Kidney (tissue), 14 donors: ENCODE results near the gene CUX1. TPM values are rescaled to one million over a fixed set of nuclear protein-coding genes. Genes with fewer than 3 reads are reported as not detected.

Source experiments
- DNase-seq, 5 donors: peaks; one replicate each; pipeline ENCODE4 v3.0.0-alpha.2; 2013 to 2020
- FAIRE-seq: peaks from 2 replicates; lab custom pipeline; 2012; peaks lifted over from hg19 to GRCh38; lab: Jason Lieb, UNC
- H3K27ac ChIP-seq, 2 donors: one replicate each; pipeline ENCODE4 v1.7.0; 2013; ENCODE audit warnings: low read depth in 2 of 2, low read length in 2 of 2, inconsistent platforms in 1 of 2
- H3K27me3 ChIP-seq: one replicate; pipeline ENCODE4 v1.7.1; 2013; ENCODE audit warnings: low read length, inconsistent platforms; ENCODE audit not compliant: control insufficient read depth, insufficient read depth
- H3K36me3 ChIP-seq, 3 donors: one replicate each; pipeline versions ENCODE4 v1.7.0 to v1.7.1; 2013; ENCODE audit warnings: low read length in 3 of 3, control low read depth in 1 of 3, inconsistent platforms in 1 of 3; ENCODE audit not compliant: insufficient read depth in 3 of 3, control insufficient read depth in 2 of 3
- H3K4me1 ChIP-seq, 3 donors: one replicate each; pipeline versions ENCODE4 v1.7.0 to v1.7.1; 2013; ENCODE audit warnings: low read length in 3 of 3, inconsistent platforms in 1 of 3, low read depth in 1 of 3; ENCODE audit not compliant: control insufficient read depth in 2 of 3, insufficient read depth in 2 of 3
- H3K4me3 ChIP-seq, 3 donors: one replicate each; pipeline versions ENCODE4 v1.7.0 to v1.8.1; 2013; ENCODE audit warnings: low read length in 3 of 3, control low read depth in 1 of 3, inconsistent platforms in 1 of 3
- H3K9ac ChIP-seq, 3 donors: one replicate each; pipeline versions ENCODE4 v1.7.0 to v1.7.1; 2013; ENCODE audit warnings: low read length in 3 of 3, control low read depth in 1 of 3, inconsistent platforms in 1 of 3
- H3K9me3 ChIP-seq, 3 donors: one replicate each; pipeline versions ENCODE4 v1.7.0 to v1.7.1; 2013; ENCODE audit warnings: low read length in 3 of 3, control low read depth in 1 of 3, inconsistent platforms in 1 of 3; ENCODE audit not compliant: control insufficient read depth in 2 of 3, insufficient read depth in 1 of 3
- intact Hi-C: fragments of 100-400 bp; cut with DNase I; formaldehyde crosslinking; loops from one replicate; pipeline ENCODE4 v1.11.1; 2022
- polyA plus RNA-seq: library from polyadenylated mRNA; stranded (reverse); fragments of 350-450 nt; fragmentation: Illumina TruSeq; extraction: RNeasy Lipid Tissue Mini Kit (QIAGEN cat#74804); gene quantifications from one replicate; pipeline ENCODE4 v1.2.3, GENCODE V29; 2014; ENCODE audit warnings: low read depth, low replicate concordance; ENCODE audit not compliant: insufficient read depth
- total RNA-seq: library from RNA; stranded (reverse); fragmentation: NEBNext Ultra II Directional; extraction: Animal tissue kit (Norgen Biotek cat#: 25700); gene quantifications from one replicate; pipeline ENCODE4 v1.2.1, GENCODE V29; 2021
- TF ChIP-seq, protein P1 (sequence below): IDR thresholded peaks from 3 replicates; pipeline ENCODE4 v1.5.1; 2012; ENCODE audit warnings: mild to moderate bottlenecking, moderate library complexity, borderline replicate concordance; ENCODE audit not compliant: insufficient read depth; ENCODE audit errors: extremely low read depth
- donor health status: control.
- donor health status: control.
- donor health status: control.
- donor health status: control.
- donor health status: control.
- donor health status: DM: yes; HTN: yes; CAD: no.
- donor health status: Normal renal cell carcinoma (clear cell type).

CUX1 gene
- total and polyA plus RNA-seq, 2 donors from 2014 or later, result 71.4 to 126 TPM

- H3K9ac ChIP-seq, result no peak overlapping the region
- intact Hi-C loops, result no loop called here
- H3K9me3 ChIP-seq, result no peaks in the 10 kb centered on the region
- FAIRE-seq (no peak), DNase-seq (no peak)
- H3K4me3 ChIP-seq, result no peak overlapping the region
- TF ChIP-seq, protein P1, sequence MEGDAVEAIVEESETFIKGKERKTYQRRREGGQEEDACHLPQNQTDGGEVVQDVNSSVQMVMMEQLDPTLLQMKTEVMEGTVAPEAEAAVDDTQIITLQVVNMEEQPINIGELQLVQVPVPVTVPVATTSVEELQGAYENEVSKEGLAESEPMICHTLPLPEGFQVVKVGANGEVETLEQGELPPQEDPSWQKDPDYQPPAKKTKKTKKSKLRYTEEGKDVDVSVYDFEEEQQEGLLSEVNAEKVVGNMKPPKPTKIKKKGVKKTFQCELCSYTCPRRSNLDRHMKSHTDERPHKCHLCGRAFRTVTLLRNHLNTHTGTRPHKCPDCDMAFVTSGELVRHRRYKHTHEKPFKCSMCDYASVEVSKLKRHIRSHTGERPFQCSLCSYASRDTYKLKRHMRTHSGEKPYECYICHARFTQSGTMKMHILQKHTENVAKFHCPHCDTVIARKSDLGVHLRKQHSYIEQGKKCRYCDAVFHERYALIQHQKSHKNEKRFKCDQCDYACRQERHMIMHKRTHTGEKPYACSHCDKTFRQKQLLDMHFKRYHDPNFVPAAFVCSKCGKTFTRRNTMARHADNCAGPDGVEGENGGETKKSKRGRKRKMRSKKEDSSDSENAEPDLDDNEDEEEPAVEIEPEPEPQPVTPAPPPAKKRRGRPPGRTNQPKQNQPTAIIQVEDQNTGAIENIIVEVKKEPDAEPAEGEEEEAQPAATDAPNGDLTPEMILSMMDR, result no peak
- peaks cover 0 to 10% (median 0%) of the 10 kb centered on the region in 3 donors for H3K36me3 ChIP-seq
- H3K27me3 ChIP-seq, result no peaks in the 10 kb centered on the region
- no peaks in the 10 kb centered on the region for H3K4me1 ChIP-seq
- H3K27ac ChIP-seq, result no peak overlapping the region
These were observed 399.3 kb downstream of the CUX1 start for GRCh38 chr7:102216573-102217314.

DNA sequence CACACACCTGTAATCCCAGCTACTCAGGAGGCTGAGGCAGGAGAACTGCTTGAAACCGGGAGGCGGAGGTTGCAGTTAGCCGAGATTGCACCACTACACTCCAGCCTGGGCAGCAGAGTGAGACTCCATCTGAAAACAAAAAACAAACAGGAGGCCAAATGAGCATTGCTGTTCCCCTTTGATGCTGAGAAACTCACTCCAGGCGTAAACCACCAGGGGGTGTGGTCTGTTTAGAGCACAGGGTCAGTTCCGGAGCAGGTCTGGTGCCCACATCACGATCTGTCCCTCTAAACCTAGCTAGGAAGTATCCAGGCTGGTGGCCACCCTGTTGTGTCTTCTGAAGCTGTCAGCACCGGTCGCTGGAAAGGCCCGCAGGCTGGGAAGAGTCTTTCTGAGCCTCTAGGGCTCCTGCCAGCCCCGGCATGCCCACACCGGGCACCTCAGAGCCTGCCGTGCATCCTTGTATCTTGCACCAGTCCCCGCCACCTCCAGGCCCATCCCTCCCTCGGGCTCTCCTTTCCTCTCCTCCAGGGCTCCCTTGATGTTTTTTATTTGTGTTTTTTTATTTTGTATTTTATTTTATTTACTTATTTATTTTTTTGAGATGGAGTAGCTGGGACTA lies 402.9 kb downstream of the CUX1 start:
- intact Hi-C loops, result no loop called here
- FAIRE-seq (no peak), DNase-seq (no peak)
- Histone ChIP-seq H3K9ac (no peak overlapping the region), H3K4me1 (no peaks in the 10 kb centered on the region), H3K36me3 (peaks cover 0 to 6% (median 3%) of the 10 kb centered on the region in 3 donors), H3K27me3 (no peaks in the 10 kb centered on the region), H3K27ac (no peak overlapping the region), H3K4me3 (no peak overlapping the region), H3K9me3 (no peaks in the 10 kb centered on the region)
- TF ChIP-seq, protein P1, result no peak

GRCh38 chr7:102220960-102221800 lies 403.8 kb downstream of the CUX1 start:
- TF ChIP-seq, protein P1, result no peak
- Histone ChIP-seq H3K9me3 (no peaks in the 10 kb centered on the region), H3K9ac (no peak overlapping the region), H3K4me3 (no peak overlapping the region), H3K4me1 (no peaks in the 10 kb centered on the region), H3K27ac (no peak overlapping the region), H3K36me3 (peaks cover 0 to 6% (median 3%) of the 10 kb centered on the region in 3 donors), H3K27me3 (no peaks in the 10 kb centered on the region)
- FAIRE-seq (no peak), DNase-seq (peak in 2 of 5 donors; percentile 32 to 37)
- intact Hi-C loops, result no loop called here
